Stimulated activated CD8-positive, alpha-beta memory T cell treated with anti-CD3 and anti-CD28 coated beads, Interleukin-7, amount 100 ng/mL, for 1 hour (primary cell): ENCODE data around the gene FAM200B.

Experiments used
- DNase-seq, 2 donors: peaks; one replicate each; pipeline ENCODE4 v3.0.0-alpha.2; 2020; ENCODE audit warnings: low read depth in 2 of 2

The FAM200B gene

GRCh38 chr4:15736514-15737050, 55.0 kb downstream of the FAM200B start:
- no peak for DNase-seq

GRCh38 chr4:15737255-15737654, 55.6 kb downstream of the FAM200B start:
- DNase-seq = no peak

DNA sequence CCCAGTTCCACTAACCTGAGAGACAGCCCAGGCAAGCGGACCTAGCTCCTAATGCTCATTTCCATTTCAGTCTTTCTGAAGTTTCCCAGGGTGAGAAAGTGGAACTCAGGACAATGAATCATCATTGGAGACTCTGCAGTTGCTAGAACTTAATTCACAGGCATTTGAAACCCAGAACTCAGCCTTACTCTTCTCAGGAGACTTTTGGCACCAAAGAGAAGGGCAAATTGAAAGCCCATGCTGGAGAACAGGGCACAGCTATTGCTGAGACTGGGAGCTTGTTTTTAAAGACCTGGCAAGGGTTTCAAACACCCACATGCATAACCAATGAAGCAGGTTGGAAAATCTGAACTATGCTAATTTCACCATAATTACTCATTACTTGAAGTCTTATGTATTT, 57.2 kb downstream of the FAM200B start:
- no peak for DNase-seq
